ENCODE results near the gene CDH23. TPM values are rescaled to one million over a fixed set of nuclear protein-coding genes. Genes with fewer than 3 reads are reported as not detected.

Gene CDH23
- total and polyA plus RNA-seq, 9 of the 15 experiments (the other 6 are each of a cell fraction or from before 2014, with no cell fraction given), result 0.18 to 1.2 (median 0.47) TPM

- TF ChIP-seq E2F4 (CRISPR knock-in tag; IDR thresholded peaks at IDR 0.05; ENCODE audit: low read depth) (no peak), TOE1 (IDR thresholded peaks at IDR 0.05; ENCODE audit: borderline replicate concordance) (no peak), TOE1 (CRISPR knock-in tag; IDR thresholded peaks at IDR 0.05; ENCODE audit: borderline replicate concordance, low read depth) (no peak), CEBPG (CRISPR knock-in tag; IDR thresholded peaks at IDR 0.05) (no peak), CEBPG (tag; conservative IDR thresholded peaks at IDR 0.05 in 1 of 2, IDR thresholded peaks at IDR 0.05 in 1 of 2) (no peak), GABPB2 (CRISPR knock-in tag; conservative IDR thresholded peaks at IDR 0.05) (no peak), PTBP1 (IDR thresholded peaks at IDR 0.05; ENCODE audit: low read depth, low read length) (no peak), NR2C2 (CRISPR knock-in tag; IDR thresholded peaks at IDR 0.05) (no peak), NR2C2 (tag; IDR thresholded peaks at IDR 0.05) (no peak), YY1 (IDR thresholded peaks at IDR 0.05; ENCODE audit: borderline replicate concordance in 1 of 3, control insufficient read depth in 1 of 3, extremely low read depth in 1 of 3, insufficient read depth in 3 of 3, insufficient read length in 1 of 3, insufficient replicate concordance in 2 of 3, low read depth in 1 of 3, low read length in 2 of 3) (peak in 1 of 3 experiments; percentile 79), IRF2 (CRISPR knock-in tag; IDR thresholded peaks at IDR 0.05) (0 out of 2 replicates have a peak, but pooled peaks have one; percentile 29), RB1 (IDR thresholded peaks at IDR 0.05; ENCODE audit: low read depth) (no peak), ARHGAP35 (IDR thresholded peaks at IDR 0.05; ENCODE audit: partially characterized antibody) (no peak), PTRF (tag; IDR thresholded peaks at IDR 0.05) (no peak), E2F3 (CRISPR knock-in tag; IDR thresholded peaks at IDR 0.05) (no peak), C11orf30 (IDR thresholded peaks at IDR 0.05; ENCODE audit: low read depth) (no peak)
Measured at GRCh38 chr10:71722849-71723248, 326.1 kb downstream of the CDH23 start (continued).
